SK-N-SH (cell line): ENCODE data around the gene ELOVL6. TPM values are rescaled to one million over a fixed set of nuclear protein-coding genes. Genes with fewer than 3 reads are reported as not detected.

ENCODE experiments used
- CTCF ChIA-PET: fragments of 300-600, 350-600 bp; formaldehyde crosslinking; extraction: SDS; loops from one replicate; lab custom pipeline; 2021; lab: Yijun Ruan, JAX
- POLR2A ChIA-PET: fragments of 350-600 bp; sonication (Branson Sonifier 250); formaldehyde crosslinking; extraction: SDS; loops from one replicate; lab custom pipeline; 2020; ENCODE audit warnings: antibody characterized with exemption, inconsistent platforms; lab: Yijun Ruan, JAX
- DNase-seq: peaks from one replicate; pipeline ENCODE4 v3.0.0; 2012
- H2AFZ ChIP-seq: fragments of 200-600 bp; sonication (generic); 2 replicates; pipeline ENCODE4 v1.8.1; 2016; ENCODE audit warnings: antibody characterized with exemption, mild to moderate bottlenecking, low read depth
- H3F3A ChIP-seq: fragments of 200-600 bp; sonication (generic); replicated peaks from 2 replicates; pipeline ENCODE3; 2016; ENCODE audit warnings: antibody characterized with exemption, mild to moderate bottlenecking; ENCODE audit not compliant: insufficient read depth
- H3K27ac ChIP-seq, 2 experiments: fragments of 200-500 bp in 1 of 2; fragments of 200-600 bp in 1 of 2; sonication (Bioruptor generic) in 1 of 2; sonication (generic), shearing (Covaris generic) in 1 of 2; 2 replicates each; pipeline versions ENCODE4 v1.5.1 to v1.6.1; 2014 to 2016; ENCODE audit warnings: low read depth in 2 of 2, inconsistent platforms in 1 of 2, low read length in 1 of 2, mild to moderate bottlenecking in 1 of 2, mixed read lengths in 1 of 2
- H3K27me3 ChIP-seq: fragments of 200-600 bp; sonication (generic), shearing (Covaris generic); 2 replicates; pipeline ENCODE4 v1.6.1; 2016; ENCODE audit warnings: mixed run types; ENCODE audit not compliant: insufficient read depth
- H3K36me3 ChIP-seq, 2 experiments: fragments of 200-500 bp in 1 of 2; fragments of 200-600 bp in 1 of 2; sonication (Bioruptor generic) in 1 of 2; sonication (generic) in 1 of 2; replicated peaks in 1 of 2; 2 replicates each; pipeline versions ENCODE3 to v1.5.1; 2014 to 2016; ENCODE audit warnings: low read length in 1 of 2, mild to moderate bottlenecking in 1 of 2; ENCODE audit not compliant: insufficient read depth in 2 of 2, control insufficient read depth in 1 of 2
- H3K4me1 ChIP-seq, 2 experiments: fragments of 200-500 bp in 1 of 2; fragments of 200-600 bp in 1 of 2; sonication (Bioruptor generic) in 1 of 2; sonication (generic), shearing (Covaris generic) in 1 of 2; 2 replicates each; pipeline versions ENCODE4 v1.5.1 to v1.6.1; 2014 to 2016; ENCODE audit warnings: low read depth in 1 of 2, low read length in 1 of 2, mixed run types in 1 of 2; ENCODE audit not compliant: insufficient read depth in 2 of 2, control insufficient read depth in 1 of 2
- H3K4me2 ChIP-seq: fragments of 200-600 bp; sonication (generic), shearing (Covaris generic); 2 replicates; pipeline ENCODE4 v1.6.1; 2017; ENCODE audit warnings: mixed run types
- H3K4me3 ChIP-seq, 2 experiments: fragments of 200-500 bp in 1 of 2; fragments of 200-600 bp in 1 of 2; sonication (Bioruptor generic) in 1 of 2; sonication (generic), shearing (Covaris generic) in 1 of 2; 2 replicates each; pipeline versions ENCODE4 v1.5.1 to v1.8.1; 2014 to 2016; ENCODE audit warnings: low read depth in 2 of 2, inconsistent platforms in 1 of 2, low read length in 1 of 2, mild to moderate bottlenecking in 1 of 2, mixed read lengths in 1 of 2, moderate library complexity in 1 of 2
- H3K79me2 ChIP-seq: fragments of 200-600 bp; sonication (generic); 2 replicates; pipeline ENCODE4 v1.8.1; 2017; ENCODE audit warnings: mild to moderate bottlenecking; ENCODE audit not compliant: insufficient read depth
- H3K9ac ChIP-seq: fragments of 200-600 bp; sonication (generic); 2 replicates; pipeline ENCODE4 v1.6.1; 2017; ENCODE audit warnings: mixed run types
- H3K9me2 ChIP-seq: fragments of 200-600 bp; sonication (generic); 2 replicates; pipeline ENCODE4 v1.6.1; 2017; ENCODE audit warnings: mixed run types
- H3K9me3 ChIP-seq: fragments of 200-600 bp; sonication (generic); 2 replicates; pipeline ENCODE4 v1.6.1; 2017; ENCODE audit warnings: mixed run types, mild to moderate bottlenecking, moderate library complexity
- H4K20me1 ChIP-seq: fragments of 200-600 bp; sonication (generic); 2 replicates; pipeline ENCODE4 v1.6.1; 2017; ENCODE audit warnings: mild to moderate bottlenecking, mixed run types; ENCODE audit not compliant: insufficient read depth
- FOXJ3 ChIP-seq: sonication (generic); formaldehyde crosslinking; IDR thresholded peaks from 2 replicates; pipeline ENCODE4 v1.5.1; 2020; ENCODE audit warnings: mild to moderate bottlenecking, missing genetic modification reagents
- GABPA ChIP-seq: IDR thresholded peaks from 2 replicates; pipeline ENCODE4 v1.4.0; 2012; ENCODE audit warnings: low read depth, mild to moderate bottlenecking
- GATA2 ChIP-seq: sonication (generic); formaldehyde crosslinking; IDR thresholded peaks from 2 replicates; pipeline ENCODE4 v1.5.0; 2020; ENCODE audit warnings: mild to moderate bottlenecking, missing genetic modification reagents
- IRF3 ChIP-seq: fragments of 150-350 bp; IDR thresholded peaks from 2 replicates; pipeline ENCODE4 v1.6.1; 2016; ENCODE audit warnings: mild to moderate bottlenecking, low read depth, low read length
- MEF2A ChIP-seq: IDR thresholded peaks from 2 replicates; pipeline ENCODE4 v1.4.0; 2012; ENCODE audit warnings: low read depth, borderline replicate concordance
- PBX3 ChIP-seq: IDR thresholded peaks from 2 replicates; pipeline ENCODE4; 2012
- RFX5 ChIP-seq: IDR thresholded peaks from 2 replicates; pipeline ENCODE4 v1.6.1; 2012; ENCODE audit warnings: mild to moderate bottlenecking, improper control_type of control experiment, low read length
- WGBS: methylation state at CpG from one replicate; pipeline ENCODE4 v1.1.6; 2017; ENCODE audit warnings: low lambda C conversion rate; 5-methylcytosine and 5-hydroxymethylcytosine counted together
- polyA plus RNA-seq, 3 experiments: library from polyadenylated mRNA; depleted of rRNA; stranded (reverse); fragments of >200 nt; gene quantifications; 2 replicates each; pipeline ENCODE4 v1.2.3, GENCODE V29; 2012
- TF ChIP-seq, protein P1 (sequence below): fragments of 200-600 bp; sonication (generic); IDR thresholded peaks from 2 replicates; pipeline ENCODE4 v1.6.1; 2017; ENCODE audit warnings: antibody characterized with exemption, mild to moderate bottlenecking, moderate library complexity

ELOVL6 gene
- polyA plus RNA-seq, 1 of the 3 experiments (the other 2 are of a cell fraction): 9.0 TPM

DNA sequence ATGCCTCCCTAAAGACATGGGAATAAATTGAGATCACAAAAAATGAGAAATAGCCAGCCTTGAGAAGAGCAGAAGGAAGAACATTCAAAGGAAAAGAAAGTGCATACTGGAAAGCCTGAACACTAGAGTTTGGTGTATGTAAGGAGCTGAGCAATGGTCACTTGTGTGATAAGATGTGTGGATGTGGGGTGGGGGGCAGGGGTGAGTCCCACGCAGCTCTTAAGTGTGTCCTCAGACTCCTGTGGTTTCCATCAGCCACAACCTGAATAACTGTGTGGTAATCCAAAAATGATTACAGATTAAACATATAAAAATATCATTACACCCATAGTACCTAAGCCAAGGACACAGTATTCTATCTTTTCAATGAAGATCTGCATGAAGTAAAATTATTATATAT is 59.9 kb downstream of the ELOVL6 start (continued):
- TF ChIP-seq RFX5: no peak

DNA sequence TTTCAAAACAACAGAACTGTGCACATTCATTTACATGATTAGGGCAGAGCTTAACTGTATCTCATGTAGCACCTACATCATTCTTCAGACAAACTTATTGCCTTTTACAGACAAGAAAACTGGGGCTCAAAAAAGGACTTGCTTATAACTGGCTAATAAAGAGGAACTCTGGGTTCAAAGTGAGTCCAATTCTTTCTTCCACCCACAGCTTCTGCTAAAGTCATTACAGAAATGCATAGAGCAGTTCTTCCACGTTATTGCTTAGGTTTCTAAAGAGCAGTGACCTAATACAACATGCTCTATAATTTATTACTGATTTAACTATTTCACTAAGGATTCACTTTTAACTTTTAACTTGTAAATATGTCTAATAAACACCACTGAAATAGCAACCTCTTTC is 60.6 kb downstream of the ELOVL6 start:
- WGBS: 65% methylated on average over 1 of the region's 1 CpG

GRCh38 chr4:110135523-110135922 is 62.9 kb downstream of the ELOVL6 start:
- ChIA-PET POLR2A (no interaction called here), CTCF (interaction anchor here (0.5 to 1.8 kb wide), 2 partner anchors 9 to 10 kb away, joined by 4 read pairs; no protein-coding TSS in a partner anchor)
- H3K4me2 ChIP-seq: no peak overlapping the region
- no peak for DNase-seq
- no peak overlapping the region for H2AFZ ChIP-seq
- H3K36me3 ChIP-seq: no peaks in the 10 kb centered on the region
- no peaks in the 10 kb centered on the region for H3K27me3 ChIP-seq
- H3K4me3 ChIP-seq: no peak overlapping the region
- H3K4me1 ChIP-seq: peaks cover 0 to 1% of the 10 kb centered on the region in 2 experiments; a peak in 2 of 4 replicates
- no peaks in the 10 kb centered on the region for H3F3A ChIP-seq
- TF ChIP-seq MEF2A (no peak), PBX3 (no peak), FOXJ3 (CRISPR knock-in tag) (no peak)
- no peak overlapping the region for H3K9ac ChIP-seq
- H4K20me1 ChIP-seq: no peaks in the 10 kb centered on the region
- WGBS: 58% methylated on average over 1 of the region's 1 CpG
- H3K79me2 ChIP-seq: no peaks in the 10 kb centered on the region
- H3K9me2 ChIP-seq: no peaks in the 10 kb centered on the region
- H3K27ac ChIP-seq: no peak overlapping the region
- no peaks in the 10 kb centered on the region for H3K9me3 ChIP-seq

More for the DNA sequence above, 60.6 kb downstream of the ELOVL6 start:
- Histone ChIP-seq H3K79me2 (no peaks in the 10 kb centered on the region), H3K27me3 (no peaks in the 10 kb centered on the region), H3K9me3 (no peaks in the 10 kb centered on the region), H3K4me1 (no peaks in the 10 kb centered on the region), H4K20me1 (no peaks in the 10 kb centered on the region), H3K4me3 (no peak overlapping the region), H3K4me2 (no peak overlapping the region), H2AFZ (no peak overlapping the region), H3K9me2 (no peaks in the 10 kb centered on the region), H3K9ac (no peak overlapping the region), H3K36me3 (no peaks in the 10 kb centered on the region), H3K27ac (no peak overlapping the region), H3F3A (no peaks in the 10 kb centered on the region)
- no peak for DNase-seq
- TF ChIP-seq GABPA (no peak), GATA2 (CRISPR knock-in tag) (no peak), IRF3 (no peak)
- TF ChIP-seq, protein P1, sequence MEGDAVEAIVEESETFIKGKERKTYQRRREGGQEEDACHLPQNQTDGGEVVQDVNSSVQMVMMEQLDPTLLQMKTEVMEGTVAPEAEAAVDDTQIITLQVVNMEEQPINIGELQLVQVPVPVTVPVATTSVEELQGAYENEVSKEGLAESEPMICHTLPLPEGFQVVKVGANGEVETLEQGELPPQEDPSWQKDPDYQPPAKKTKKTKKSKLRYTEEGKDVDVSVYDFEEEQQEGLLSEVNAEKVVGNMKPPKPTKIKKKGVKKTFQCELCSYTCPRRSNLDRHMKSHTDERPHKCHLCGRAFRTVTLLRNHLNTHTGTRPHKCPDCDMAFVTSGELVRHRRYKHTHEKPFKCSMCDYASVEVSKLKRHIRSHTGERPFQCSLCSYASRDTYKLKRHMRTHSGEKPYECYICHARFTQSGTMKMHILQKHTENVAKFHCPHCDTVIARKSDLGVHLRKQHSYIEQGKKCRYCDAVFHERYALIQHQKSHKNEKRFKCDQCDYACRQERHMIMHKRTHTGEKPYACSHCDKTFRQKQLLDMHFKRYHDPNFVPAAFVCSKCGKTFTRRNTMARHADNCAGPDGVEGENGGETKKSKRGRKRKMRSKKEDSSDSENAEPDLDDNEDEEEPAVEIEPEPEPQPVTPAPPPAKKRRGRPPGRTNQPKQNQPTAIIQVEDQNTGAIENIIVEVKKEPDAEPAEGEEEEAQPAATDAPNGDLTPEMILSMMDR: no peak
- ChIA-PET CTCF (interaction anchor here (1.3 to 1.4 kb wide), 2 partner anchors 15 to 16 kb away, joined by 3 read pairs; no protein-coding TSS in a partner anchor), POLR2A (no interaction called here)
